Cortex of kidney (tissue), 1 donor: ENCODE measurements around the gene NEXN.

ENCODE experiments used
- DNase-seq: peaks from one replicate; lab custom pipeline; 2025; lab: John Stamatoyannopoulos, UW

NEXN gene

GRCh38 chr1:77888081-77888780 is at the start of gene NEXN:
NEXN (plus strand) TSS chr1:77888624; CDS start chr1:77916107, 27,483 bp downstream.
- no peak for DNase-seq

- DNase-seq = no peak
These were observed 46.9 kb upstream of the NEXN start for GRCh38 chr1:77841574-77841973.

GRCh38 chr1:77845951-77846350 is 42.5 kb upstream of the NEXN start:
- DNase-seq = no peak

GRCh38 chr1:77846966-77847365 is 41.5 kb upstream of the NEXN start:
- DNase-seq = no peak

- no peak for DNase-seq
These were observed 40.8 kb upstream of the NEXN start for GRCh38 chr1:77847621-77848080.

GRCh38 chr1:77850082-77850481 is 38.3 kb upstream of the NEXN start:
- no peak for DNase-seq

GRCh38 chr1:77857552-77857951 is 30.9 kb upstream of the NEXN start:
- no peak for DNase-seq

GRCh38 chr1:77858725-77859124 is 29.7 kb upstream of the NEXN start:
- no peak for DNase-seq

GRCh38 chr1:77859248-77859647 is 29.2 kb upstream of the NEXN start:
- no peak for DNase-seq

GRCh38 chr1:77866296-77866695 is 22.1 kb upstream of the NEXN start:
- no peak for DNase-seq

GRCh38 chr1:77872645-77873044 is 15.8 kb upstream of the NEXN start:
- no peak for DNase-seq

GRCh38 chr1:77873461-77873860 is 15.0 kb upstream of the NEXN start:
- DNase-seq = no peak

GRCh38 chr1:77874804-77875445 is 13.5 kb upstream of the NEXN start:
- no peak for DNase-seq

GRCh38 chr1:77876884-77877283 is 11.5 kb upstream of the NEXN start:
- DNase-seq = no peak

GRCh38 chr1:77881061-77881460 is 7.4 kb upstream of the NEXN start:
- DNase-seq = no peak

- DNase-seq = no peak
These were observed 6.0 kb upstream of the NEXN start for GRCh38 chr1:77882411-77882810.

- DNase-seq = no peak
These were observed 588 bp downstream of the NEXN start for GRCh38 chr1:77888781-77889642.

- DNase-seq = no peak
These were observed 1.2 kb downstream of the NEXN start for GRCh38 chr1:77889671-77890070.

- no peak for DNase-seq
These were observed 2.8 kb downstream of the NEXN start for GRCh38 chr1:77891200-77891599.

- no peak for DNase-seq
These were observed 11.4 kb downstream of the NEXN start for GRCh38 chr1:77899647-77900320.

- DNase-seq = no peak
These were observed 12.4 kb downstream of the NEXN start for GRCh38 chr1:77900687-77901293.

- DNase-seq = no peak
These were observed 17.2 kb downstream of the NEXN start for GRCh38 chr1:77905603-77906002.
